ENCODE measurements around the gene RTN4R. TPM values are rescaled to one million over a fixed set of nuclear protein-coding genes. Genes with fewer than 3 reads are reported as not detected.

Gene RTN4R
- total RNA-seq, 1 donor from 2014 or later, result 18.6 TPM

GRCh38 chr22:20217563-20217962 lies 50.6 kb downstream of the RTN4R start:
- no peak for DNase-seq (ENCODE audit: low read depth)
- no peak overlapping the region for H3K4me3 ChIP-seq (ENCODE audit: low read depth, low read length)
- TF ChIP-seq, protein P1, sequence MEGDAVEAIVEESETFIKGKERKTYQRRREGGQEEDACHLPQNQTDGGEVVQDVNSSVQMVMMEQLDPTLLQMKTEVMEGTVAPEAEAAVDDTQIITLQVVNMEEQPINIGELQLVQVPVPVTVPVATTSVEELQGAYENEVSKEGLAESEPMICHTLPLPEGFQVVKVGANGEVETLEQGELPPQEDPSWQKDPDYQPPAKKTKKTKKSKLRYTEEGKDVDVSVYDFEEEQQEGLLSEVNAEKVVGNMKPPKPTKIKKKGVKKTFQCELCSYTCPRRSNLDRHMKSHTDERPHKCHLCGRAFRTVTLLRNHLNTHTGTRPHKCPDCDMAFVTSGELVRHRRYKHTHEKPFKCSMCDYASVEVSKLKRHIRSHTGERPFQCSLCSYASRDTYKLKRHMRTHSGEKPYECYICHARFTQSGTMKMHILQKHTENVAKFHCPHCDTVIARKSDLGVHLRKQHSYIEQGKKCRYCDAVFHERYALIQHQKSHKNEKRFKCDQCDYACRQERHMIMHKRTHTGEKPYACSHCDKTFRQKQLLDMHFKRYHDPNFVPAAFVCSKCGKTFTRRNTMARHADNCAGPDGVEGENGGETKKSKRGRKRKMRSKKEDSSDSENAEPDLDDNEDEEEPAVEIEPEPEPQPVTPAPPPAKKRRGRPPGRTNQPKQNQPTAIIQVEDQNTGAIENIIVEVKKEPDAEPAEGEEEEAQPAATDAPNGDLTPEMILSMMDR (conservative IDR thresholded peaks at IDR 0.05; ENCODE audit: low read depth, low read length), result no peak

GRCh38 chr22:20216863-20217499 lies 51.1 kb downstream of the RTN4R start:
- H3K4me3 ChIP-seq (ENCODE audit: low read depth, low read length), result no peak overlapping the region
- no peak for DNase-seq (ENCODE audit: low read depth)
- TF ChIP-seq, protein P1 (conservative IDR thresholded peaks at IDR 0.05; ENCODE audit: low read depth, low read length), result no peak

DNA sequence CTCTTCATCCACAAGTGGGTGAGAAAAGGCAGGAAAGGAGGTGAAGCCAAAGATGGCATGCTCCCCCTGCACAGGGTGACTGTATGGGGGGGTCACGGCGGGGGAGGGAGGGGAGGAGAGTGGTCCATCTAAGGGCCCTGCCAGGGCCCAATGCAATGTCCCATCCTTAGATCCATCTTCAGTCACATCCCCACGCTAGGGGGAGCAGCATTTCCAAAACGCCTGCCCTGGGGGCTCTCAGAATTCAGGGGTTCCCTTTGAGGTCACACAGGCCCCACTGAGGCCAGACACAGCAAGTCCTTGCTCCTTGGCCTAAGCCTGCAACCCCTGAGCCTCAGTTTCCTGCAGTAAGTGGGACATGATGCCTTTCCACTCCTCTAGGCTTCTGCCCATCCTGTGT lies 52.4 kb downstream of the RTN4R start:
- TF ChIP-seq, protein P1 (conservative IDR thresholded peaks at IDR 0.05; ENCODE audit: low read depth, low read length), result no peak
- no peak for DNase-seq (ENCODE audit: low read depth)
- H3K4me3 ChIP-seq (ENCODE audit: low read depth, low read length), result no peak overlapping the region

DNA sequence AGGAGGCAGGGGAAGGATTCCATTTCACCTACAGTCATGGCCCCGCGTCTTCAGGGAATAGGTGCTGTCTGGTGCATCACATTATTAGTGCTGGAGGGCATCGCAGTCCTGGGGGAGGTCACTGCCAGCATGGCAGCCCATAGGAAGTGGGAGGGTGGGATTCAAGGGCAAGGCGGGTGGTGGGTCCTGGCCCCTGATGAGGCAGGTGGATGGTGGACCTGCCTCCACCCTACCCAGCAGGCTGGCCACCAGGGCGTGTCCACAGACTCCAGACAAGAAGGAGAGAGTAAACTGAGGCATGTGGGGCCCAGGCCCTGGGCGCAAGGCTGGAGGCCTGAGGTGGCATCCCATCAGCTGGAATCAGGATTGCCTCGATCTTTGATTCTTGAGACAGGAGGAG lies 53.3 kb downstream of the RTN4R start:
- no peak overlapping the region for H3K4me3 ChIP-seq (ENCODE audit: low read depth, low read length)
- TF ChIP-seq, protein P1 (conservative IDR thresholded peaks at IDR 0.05; ENCODE audit: low read depth, low read length), result no peak
- no peak for DNase-seq (ENCODE audit: low read depth)

GRCh38 chr22:20213833-20214708 lies 54.0 kb downstream of the RTN4R start:
- no peak overlapping the region for H3K4me3 ChIP-seq (ENCODE audit: low read depth, low read length)
- no peak for DNase-seq (ENCODE audit: low read depth)
- TF ChIP-seq, protein P1 (conservative IDR thresholded peaks at IDR 0.05; ENCODE audit: low read depth, low read length), result no peak

DNA sequence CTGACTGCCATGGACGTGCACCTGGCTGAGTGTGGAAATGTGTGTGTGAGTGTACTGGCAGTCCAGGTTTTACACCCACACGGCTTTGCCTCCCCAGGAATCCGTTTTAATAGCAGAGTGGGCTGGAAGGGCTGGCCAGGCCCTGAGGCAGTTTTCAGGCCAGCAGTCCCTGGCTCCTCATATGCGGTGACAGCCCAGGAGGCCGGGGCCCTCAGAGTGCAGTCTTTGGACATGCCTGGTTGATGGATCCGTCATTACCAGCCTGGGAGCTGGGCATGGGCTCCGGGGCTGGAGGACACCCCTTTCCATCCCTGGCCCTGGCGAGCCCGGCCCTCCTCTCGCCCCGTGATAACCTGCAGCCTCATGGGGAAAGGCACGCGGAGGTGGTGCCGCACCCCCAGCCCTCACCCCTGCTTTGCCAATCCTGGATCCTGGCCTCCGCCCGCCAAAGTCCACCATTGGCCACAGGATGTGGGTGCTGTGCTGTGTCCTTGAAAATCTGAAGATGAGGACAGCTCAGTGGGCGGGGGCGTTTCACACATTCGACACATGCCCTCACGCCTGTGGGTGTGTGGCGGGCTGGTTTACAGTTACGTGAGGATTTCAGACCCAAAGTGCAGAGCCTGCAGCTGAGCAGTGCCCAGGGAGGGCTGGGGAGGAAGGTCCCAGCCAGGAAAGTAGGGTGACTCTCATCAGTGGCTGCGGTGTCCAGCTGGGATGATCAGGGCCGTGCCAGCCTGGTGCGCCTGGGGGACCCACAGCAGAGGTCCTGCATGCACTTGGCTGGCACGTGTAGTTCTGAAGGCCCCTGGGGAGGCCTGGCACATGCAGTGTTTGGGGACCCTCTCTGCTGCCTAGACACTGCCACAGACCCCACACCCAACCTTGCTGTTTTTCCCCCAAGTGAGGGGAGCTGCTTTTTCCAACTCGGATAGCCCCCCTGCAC lies 55.1 kb downstream of the RTN4R start:
- H3K4me3 ChIP-seq (ENCODE audit: low read depth, low read length), result no peak overlapping the region
- DNase-seq (ENCODE audit: low read depth), result no peak
- TF ChIP-seq, protein P1 (conservative IDR thresholded peaks at IDR 0.05; ENCODE audit: low read depth, low read length), result no peak
